C4-2B (cell line): ENCODE measurements around the gene SYNDIG1.

ENCODE experiments used
- CTCF ChIP-seq: fragments of 450-650 bp; conservative IDR thresholded peaks from 2 replicates; pipeline ENCODE4 v1.5.1; 2017; ENCODE audit warnings: mild to moderate bottlenecking
- ZFX ChIP-seq: fragments of 450-650 bp; IDR thresholded peaks from 2 replicates; pipeline ENCODE4 v1.6.1; 2017

- TF ChIP-seq CTCF (no peak), ZFX (no peak)
Measured at GRCh38 chr20:24506146-24506545, 36.7 kb downstream of the SYNDIG1 start.
